Erythroblast (primary cell): Measurements from ENCODE around the gene SAG.

Source experiments
- GATA1 ChIP-seq: IDR thresholded peaks from 2 replicates; pipeline ENCODE4 v1.6.1; 2011; ENCODE audit warnings: low read depth, mild to moderate bottlenecking, control low read depth, low read length, moderate library complexity
- POLR2A ChIP-seq: IDR thresholded peaks from 2 replicates; pipeline ENCODE4 v1.6.1; 2011; ENCODE audit warnings: mild to moderate bottlenecking, low read length

DNA sequence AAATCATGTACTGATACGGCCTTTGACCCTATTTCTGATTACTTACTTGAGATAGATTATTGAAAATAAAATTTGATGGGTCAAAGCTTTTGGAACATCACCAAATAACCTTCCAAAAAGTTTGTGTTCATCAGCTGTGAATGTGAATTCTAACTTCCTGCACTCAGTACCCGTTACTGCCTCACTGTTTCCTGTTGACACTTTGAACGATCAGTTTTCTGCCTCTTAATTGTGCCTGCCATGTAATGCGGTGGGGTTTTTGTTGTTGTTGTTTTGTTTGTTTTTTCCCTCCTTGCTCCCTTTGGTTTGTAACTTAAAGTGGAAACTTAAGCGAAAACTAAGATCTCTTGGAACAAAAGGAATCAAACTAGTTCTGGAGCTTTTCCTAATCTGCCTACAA is 37.2 kb upstream of the SAG start:
- TF ChIP-seq POLR2A (no peak), GATA1 (no peak)
